Measurements from ENCODE around the gene LMF1. TPM values are rescaled to one million over a fixed set of nuclear protein-coding genes. Genes with fewer than 3 reads are reported as not detected.
A peak's percentile ranks its signal among the peaks of the same experiment; 100 is the strongest.

The LMF1 gene
- polyA plus RNA-seq, 3 donors: 5.9 to 14.7 (median 10.6) TPM

GRCh38 chr16:920717-921116 lies 50.1 kb downstream of the LMF1 start:
- intact Hi-C loops (cut with micrococcal nuclease): loop anchor here in 1 of 2 donors (10.0 kb wide), 1 partner anchor 96 kb away; no protein-coding TSS in a partner anchor
- no peak for TF ChIP-seq CTCF (IDR thresholded peaks at IDR 0.05)
- peaks cover 0 to 2% (median 0%) of the 10 kb centered on the region in 3 donors for H3K27me3 Mint-ChIP-seq (ENCODE audit: low read depth in 3 of 3)
- Histone ChIP-seq H2AFZ (ENCODE audit: insufficient read depth, low read depth, low read length, poor library complexity, severe bottlenecking) (no peak overlapping the region), H3K36me3 (replicated peaks in 1 of 2; ENCODE audit: control insufficient read depth in 1 of 2, insufficient read depth in 2 of 2, low read length in 2 of 2) (peaks cover 0 to 6% of the 10 kb centered on the region in 2 donors), H3K27ac (ENCODE audit: low read depth in 1 of 2, low read length in 2 of 2) (no peak overlapping the region), H3K9ac (ENCODE audit: insufficient read depth, low read length, poor library complexity, severe bottlenecking) (no peak overlapping the region), H4K20me1 (ENCODE audit: insufficient read depth, low read length) (no peaks in the 10 kb centered on the region), H3K27me3 (ENCODE audit: control insufficient read depth in 2 of 2, insufficient read depth in 2 of 2, low read length in 2 of 2) (no peaks in the 10 kb centered on the region), H3K4me3 (replicated peaks in 1 of 3; ENCODE audit: low read depth in 2 of 3, low read length in 3 of 3) (no peak overlapping the region), H3K79me2 (ENCODE audit: insufficient read depth, low read length) (no peaks in the 10 kb centered on the region), H3K9me3 (replicated peaks in 1 of 2; ENCODE audit: control insufficient read depth in 1 of 2, insufficient read depth in 1 of 2, low read length in 2 of 2) (peaks cover 16 to 23% of the 10 kb centered on the region in 2 donors), H3K4me1 (ENCODE audit: control insufficient read depth in 1 of 2, insufficient read depth in 2 of 2, low read length in 2 of 2) (no peaks in the 10 kb centered on the region), H3K4me2 (replicated peaks; ENCODE audit: extremely low read depth, low read length, poor library complexity, severe bottlenecking) (no peak overlapping the region)
- no peaks in the 10 kb centered on the region for H3K4me1 Mint-ChIP-seq
- peaks cover 13 to 41% (median 27%) of the 10 kb centered on the region in 7 donors for H3K9me3 Mint-ChIP-seq
- no peak overlapping the region for H3K4me3 Mint-ChIP-seq
- WGBS (ENCODE audit: insufficient coverage): 94% methylated on average over 17 of the region's 18 CpGs
- peak overlapping the region in 1 of 7 donors; percentile 50 for H3K27ac Mint-ChIP-seq
- DNase-seq: no peak
- H3K36me3 Mint-ChIP-seq: peaks cover 10 to 14% of the 10 kb centered on the region in 2 donors

DNA sequence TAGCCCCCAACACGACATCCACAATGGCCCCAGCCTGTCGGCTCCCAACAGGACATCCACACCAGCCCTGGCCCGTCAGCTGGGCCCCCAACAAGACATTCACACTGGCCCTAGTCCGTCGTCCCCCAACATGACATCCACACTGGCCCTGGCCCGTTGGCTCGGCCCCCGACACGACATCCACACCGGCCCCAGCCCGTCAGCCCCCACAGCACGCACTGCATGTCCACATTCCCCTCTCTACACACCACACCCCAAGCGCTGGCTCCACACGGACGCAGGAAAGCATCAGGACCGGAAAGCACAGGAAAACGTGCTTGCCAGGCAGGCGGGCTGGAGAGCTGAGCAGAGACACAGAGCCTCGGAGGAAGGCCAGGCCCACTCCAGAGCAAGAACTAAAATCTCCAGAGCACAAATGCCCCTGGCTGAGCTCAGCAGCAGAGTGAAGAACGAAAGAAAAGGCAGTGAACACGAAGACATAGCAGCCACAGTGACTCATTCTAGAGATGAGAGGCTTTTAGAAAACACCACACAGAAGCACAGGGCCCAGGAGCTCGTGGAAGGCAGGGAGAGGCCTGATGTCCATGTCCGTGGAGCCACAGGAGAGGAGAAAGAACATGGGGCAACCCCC lies 50.6 kb downstream of the LMF1 start:
- no peak overlapping the region for H3K4me3 ChIP-seq (replicated peaks in 1 of 3; ENCODE audit: low read depth in 2 of 3, low read length in 3 of 3)
- Mint-ChIP-seq H3K4me1 (no peaks in the 10 kb centered on the region), H3K36me3 (peaks cover 10 to 14% of the 10 kb centered on the region in 2 donors), H3K4me3 (no peak overlapping the region), H3K9me3 (peaks cover 13 to 41% (median 28%) of the 10 kb centered on the region in 7 donors), H3K27me3 (ENCODE audit: low read depth in 3 of 3) (peaks cover 0 to 2% (median 0%) of the 10 kb centered on the region in 3 donors), H3K27ac (peak overlapping the region in 1 of 7 donors; percentile 20)
- H3K4me1 ChIP-seq (ENCODE audit: control insufficient read depth in 1 of 2, insufficient read depth in 2 of 2, low read length in 2 of 2): no peaks in the 10 kb centered on the region
- H3K4me2 ChIP-seq (replicated peaks; ENCODE audit: extremely low read depth, low read length, poor library complexity, severe bottlenecking): no peak overlapping the region
- peaks cover 16 to 22% of the 10 kb centered on the region in 2 donors for H3K9me3 ChIP-seq (replicated peaks in 1 of 2; ENCODE audit: control insufficient read depth in 1 of 2, insufficient read depth in 1 of 2, low read length in 2 of 2)
- DNase-seq: no peak
- no peak overlapping the region for H2AFZ ChIP-seq (ENCODE audit: insufficient read depth, low read depth, low read length, poor library complexity, severe bottlenecking)
- H3K79me2 ChIP-seq (ENCODE audit: insufficient read depth, low read length): no peaks in the 10 kb centered on the region
- H3K27me3 ChIP-seq (ENCODE audit: control insufficient read depth in 2 of 2, insufficient read depth in 2 of 2, low read length in 2 of 2): no peaks in the 10 kb centered on the region
- peaks cover 0 to 6% of the 10 kb centered on the region in 2 donors for H3K36me3 ChIP-seq (replicated peaks in 1 of 2; ENCODE audit: control insufficient read depth in 1 of 2, insufficient read depth in 2 of 2, low read length in 2 of 2)
- 97% methylated on average over 14 of the region's 23 CpGs for WGBS (ENCODE audit: insufficient coverage)
- no peak overlapping the region for H3K27ac ChIP-seq (ENCODE audit: low read depth in 1 of 2, low read length in 2 of 2)
- intact Hi-C loops (cut with micrococcal nuclease): loop anchor here in 1 of 2 donors (10.0 kb wide), 1 partner anchor 95 kb away; no protein-coding TSS in a partner anchor
- no peaks in the 10 kb centered on the region for H4K20me1 ChIP-seq (ENCODE audit: insufficient read depth, low read length)
- no peak overlapping the region for H3K9ac ChIP-seq (ENCODE audit: insufficient read depth, low read length, poor library complexity, severe bottlenecking)
- no peak for TF ChIP-seq CTCF (IDR thresholded peaks at IDR 0.05)

Measured in CD14-positive monocyte (primary cell).